Natural killer cell (primary cell): ENCODE data around the gene SEC22C. TPM values are rescaled to one million over a fixed set of nuclear protein-coding genes. Genes with fewer than 3 reads are reported as not detected.

ENCODE experiments used
- ATAC-seq, 3 donors: fragments of 150-1000 bp in 2 of 3; fragments of 200-7000 bp in 1 of 3; cut with Tn5 transposase; 1 replicate in 1 of 3; 2 replicates in 2 of 3; pipeline ENCODE4 v1.10.0; 2021; ENCODE audit warnings: mild to moderate bottlenecking in 2 of 3, moderate library complexity in 2 of 3
- DNase-seq, 2 donors: peaks; one replicate each; pipeline versions ENCODE4 v3.0.0 to v3.0.0-alpha.2; 2013 to 2021; ENCODE audit warnings: mixed read lengths in 1 of 2
- H3K27ac ChIP-seq: one replicate; pipeline ENCODE4 v1.5.1; 2013; ENCODE audit warnings: mild to moderate bottlenecking, low read length
- H3K27me3 ChIP-seq: one replicate; pipeline ENCODE4 v1.6.1; 2013; ENCODE audit warnings: low read length; ENCODE audit not compliant: control insufficient read depth, insufficient read depth
- H3K36me3 ChIP-seq: one replicate; pipeline ENCODE4 v1.6.1; 2013; ENCODE audit warnings: low read length; ENCODE audit not compliant: control insufficient read depth, insufficient read depth
- H3K4me1 ChIP-seq: one replicate; pipeline ENCODE4 v1.6.1; 2013; ENCODE audit warnings: low read length; ENCODE audit not compliant: control insufficient read depth, insufficient read depth
- H3K4me3 ChIP-seq: one replicate; pipeline ENCODE4 v1.5.1; 2013; ENCODE audit warnings: low read length
- H3K9me3 ChIP-seq: one replicate; pipeline ENCODE4 v1.6.1; 2013; ENCODE audit warnings: low read length; ENCODE audit not compliant: control insufficient read depth, insufficient read depth
- H3K27ac Mint-ChIP-seq, 2 donors: one replicate each; pipeline ENCODE4 v1.8.0; 2022; ENCODE audit warnings: mild to moderate bottlenecking in 2 of 2, mixed read lengths in 2 of 2, moderate library complexity in 1 of 2
- H3K27me3 Mint-ChIP-seq, 2 donors: one replicate each; pipeline ENCODE4 v1.8.0; 2022; ENCODE audit warnings: low read depth in 2 of 2, mixed read lengths in 2 of 2
- H3K36me3 Mint-ChIP-seq: one replicate; pipeline ENCODE4 v1.8.0; 2022; ENCODE audit warnings: mixed read lengths
- H3K4me1 Mint-ChIP-seq, 2 donors: one replicate each; pipeline ENCODE4 v1.8.0; 2022; ENCODE audit warnings: mixed read lengths in 2 of 2
- H3K4me3 Mint-ChIP-seq: one replicate; pipeline ENCODE4 v1.8.0; 2022; ENCODE audit warnings: mild to moderate bottlenecking, moderate library complexity, mixed read lengths
- H3K9me3 Mint-ChIP-seq, 2 donors: one replicate each; pipeline ENCODE4 v1.8.0; 2022; ENCODE audit warnings: mixed read lengths in 2 of 2
- CTCF ChIP-seq: fragments of 200-600 bp; IDR thresholded peaks from one replicate; pipeline ENCODE4 v1.8.0; 2022; ENCODE audit warnings: antibody characterized with exemption
- WGBS: methylation state at CpG from one replicate; pipeline ENCODE4 v1.1.7; 2013; ENCODE audit warnings: missing lambda C conversion rate; ENCODE audit not compliant: insufficient coverage; 5-methylcytosine and 5-hydroxymethylcytosine counted together
- intact Hi-C: fragments of 100-400 bp; cut with micrococcal nuclease; formaldehyde crosslinking; loops from one replicate; pipeline ENCODE4 v1.14.2; 2022
- total RNA-seq, 4 donors: library from RNA; stranded (reverse); fragments of 120-200 nt in 1 of 4; gene quantifications; one replicate each; pipeline versions ENCODE4 v1.2.3 to v1.2.4, GENCODE V29; 2013 to 2022

The SEC22C gene
- 10 to 100 TPM; 51.3 to 60.4 (median 55.9) TPM for total RNA-seq
- total RNA-seq (2013) = 45.8 TPM

GRCh38 chr3:42581709-42582473 is at the start of gene SEC22C:
Gene SEC22C (minus strand): TSS chr3:42581967. CDS start chr3:42569046, 12,921 bp downstream.
- Histone ChIP-seq H3K4me3 (peak within 1 kb of the TSS; percentile 77), H3K9me3 (no peaks in the 10 kb centered on the region), H3K4me1 (peaks cover 9% of the 10 kb centered on the region), H3K27ac (peak within 1 kb of the TSS; percentile 96), H3K27me3 (no peaks in the 10 kb centered on the region), H3K36me3 (no peaks in the 10 kb centered on the region)
- H3K4me1 Mint-ChIP-seq = peaks cover 41 to 48% of the 10 kb centered on the region in 2 donors
- peak within 1 kb of the TSS; percentile 96 to 97 for H3K27ac Mint-ChIP-seq
- WGBS = under 1% methylated on average over 77 of the region's 77 CpGs
- H3K9me3 Mint-ChIP-seq = no peaks in the 10 kb centered on the region
- peak within 1 kb of the TSS; percentile 93 for H3K4me3 Mint-ChIP-seq
- DNase-seq = peak; percentile 93 to 97
- TF ChIP-seq CTCF = no peak
- intact Hi-C loops = loop anchor here (1.0 to 2.0 kb wide), 3 partner anchors 8 to 163 kb away; partner anchors contain the start of genes NKTR and SS18L2
- ATAC-seq = peak; percentile 89 to 96 (median 90)
- no peaks in the 10 kb centered on the region for H3K27me3 Mint-ChIP-seq
- no peaks in the 10 kb centered on the region for H3K36me3 Mint-ChIP-seq

- H3K9me3 Mint-ChIP-seq = no peaks in the 10 kb centered on the region
- no peaks in the 10 kb centered on the region for H3K36me3 Mint-ChIP-seq
- H3K27ac Mint-ChIP-seq = peak overlapping the region; percentile 52 to 76
- Histone ChIP-seq H3K4me3 (no peak overlapping the region), H3K36me3 (peaks cover 10% of the 10 kb centered on the region), H3K9me3 (no peaks in the 10 kb centered on the region), H3K4me1 (peaks cover 5% of the 10 kb centered on the region), H3K27me3 (no peaks in the 10 kb centered on the region), H3K27ac (no peak overlapping the region)
- intact Hi-C loops = no loop called here
- H3K4me1 Mint-ChIP-seq = peaks cover 50 to 62% of the 10 kb centered on the region in 2 donors
- DNase-seq (peak in 1 of 2 donors; percentile 53), ATAC-seq (peak in 2 of 3 donors; percentile 52 to 64)
- H3K27me3 Mint-ChIP-seq = no peaks in the 10 kb centered on the region
- WGBS = no CpG with 5 or more reads among the region's 2 CpGs
- no peak overlapping the region for H3K4me3 Mint-ChIP-seq
- TF ChIP-seq CTCF = peak; percentile 39
Measured at GRCh38 chr3:42613462-42613861, 31.7 kb upstream of the SEC22C start.

GRCh38 chr3:42612928-42613327 is 31.2 kb upstream of the SEC22C start:
- Mint-ChIP-seq H3K4me1 (peaks cover 53 to 65% of the 10 kb centered on the region in 2 donors), H3K36me3 (no peaks in the 10 kb centered on the region), H3K27ac (peak overlapping the region; percentile 52 to 76), H3K4me3 (no peak overlapping the region), H3K27me3 (no peaks in the 10 kb centered on the region), H3K9me3 (no peaks in the 10 kb centered on the region)
- no peak overlapping the region for H3K27ac ChIP-seq
- H3K4me3 ChIP-seq = no peak overlapping the region
- H3K36me3 ChIP-seq = peaks cover 13% of the 10 kb centered on the region
- H3K27me3 ChIP-seq = no peaks in the 10 kb centered on the region
- intact Hi-C loops = no loop called here
- H3K9me3 ChIP-seq = no peaks in the 10 kb centered on the region
- H3K4me1 ChIP-seq = peaks cover 5% of the 10 kb centered on the region
- no peak for TF ChIP-seq CTCF
- WGBS = 86% methylated on average over 1 of the region's 3 CpGs
- DNase-seq = no peak
- peak in 1 of 3 donors; percentile 21 for ATAC-seq
